Osteoblast (primary cell): ENCODE results near the gene VPS37C. TPM values are rescaled to one million over a fixed set of nuclear protein-coding genes. Genes with fewer than 3 reads are reported as not detected.
A peak's percentile ranks its signal among the peaks of the same experiment; 100 is the strongest.
"Not testable (repeated sequence)": the region's sequence is repeated elsewhere in the genome, so short reads cannot be mapped to it uniquely, and the experiment has no call there.

Experiments used
- DNase-seq: peaks from one replicate; pipeline ENCODE4 v3.0.0; 2011; ENCODE audit warnings: low spot score, mixed read lengths; ENCODE audit not compliant: insufficient read length; ENCODE audit errors: missing footprints
- H2AFZ ChIP-seq: 2 replicates; pipeline ENCODE4 v1.6.0; 2011; ENCODE audit warnings: mild to moderate bottlenecking, low read length
- H3K27ac ChIP-seq: 2 replicates; pipeline ENCODE4 v1.5.1; 2011; ENCODE audit warnings: mild to moderate bottlenecking, low read depth, low read length, moderate library complexity
- H3K27me3 ChIP-seq: 2 replicates; pipeline ENCODE4 v1.6.0; 2012; ENCODE audit warnings: mild to moderate bottlenecking, control low read depth, inconsistent platforms, low read length, moderate library complexity; ENCODE audit not compliant: insufficient read depth
- H3K36me3 ChIP-seq: 2 replicates; pipeline ENCODE4 v1.5.1; 2011; ENCODE audit warnings: mild to moderate bottlenecking, low read length, control low read depth, moderate library complexity; ENCODE audit not compliant: insufficient read depth
- H3K4me1 ChIP-seq: 2 replicates; pipeline ENCODE4 v1.5.1; 2011; ENCODE audit warnings: mild to moderate bottlenecking, low read length, control low read depth, moderate library complexity; ENCODE audit not compliant: insufficient read depth
- H3K4me2 ChIP-seq: 2 replicates; pipeline ENCODE4 v1.6.0; 2011; ENCODE audit warnings: mild to moderate bottlenecking, low read length; ENCODE audit not compliant: insufficient read depth
- H3K4me3 ChIP-seq: fragments of 200-600 bp; sonication (generic); 3 replicates; pipeline ENCODE4 v1.5.1; 2012; ENCODE audit warnings: mild to moderate bottlenecking, low read length, inconsistent platforms; ENCODE audit not compliant: insufficient read depth
- H3K79me2 ChIP-seq: 2 replicates; pipeline ENCODE4 v1.6.0; 2012; ENCODE audit warnings: mild to moderate bottlenecking, low read length, control low read depth, inconsistent platforms; ENCODE audit not compliant: insufficient read depth
- H3K9me3 ChIP-seq: 2 replicates; pipeline ENCODE4 v1.5.1; 2011; ENCODE audit warnings: low read depth, low read length, control low read depth
- H4K20me1 ChIP-seq: 2 replicates; pipeline ENCODE4 v1.6.0; 2012; ENCODE audit warnings: mild to moderate bottlenecking, low read length, control low read depth; ENCODE audit not compliant: insufficient read depth
- total RNA-seq: library from RNA; depleted of rRNA; stranded (reverse); fragments of >200 nt; gene quantifications from 2 replicates; pipeline ENCODE4 v1.2.3, GENCODE V29; 2012
- TF ChIP-seq, protein P1 (sequence below): IDR thresholded peaks from 2 replicates; pipeline ENCODE4 v1.5.1; 2011; ENCODE audit warnings: mild to moderate bottlenecking, low read depth, low read length, moderate library complexity; ENCODE audit errors: extremely low read depth

VPS37C gene
- total RNA-seq, 1 donor, result 19.2 TPM

DNA sequence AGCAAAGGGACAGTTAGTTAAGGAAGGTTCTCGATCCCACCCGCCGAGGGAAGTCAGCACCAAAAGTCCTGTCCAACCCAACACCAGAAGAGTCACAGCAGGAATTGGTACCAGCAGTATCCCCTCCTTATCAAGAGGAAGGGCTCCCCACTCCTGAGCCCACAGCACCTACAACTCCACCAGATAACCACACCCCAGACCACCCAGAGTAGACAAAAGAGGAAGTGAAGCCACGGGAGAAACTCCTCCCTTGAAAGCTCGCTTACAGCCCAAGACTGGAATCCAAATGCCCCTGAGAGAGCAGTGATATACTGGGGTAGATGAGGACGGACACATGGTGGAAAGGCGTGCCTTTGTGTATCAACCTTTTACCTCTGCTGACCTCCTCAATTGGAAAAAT lies 66.2 kb downstream of the VPS37C start:
- Histone ChIP-seq H3K36me3 (no peaks in the 10 kb centered on the region), H3K9me3 (no peaks in the 10 kb centered on the region), H3K79me2 (no peaks in the 10 kb centered on the region), H2AFZ (no peak overlapping the region), H3K27me3 (no peaks in the 10 kb centered on the region), H4K20me1 (no peaks in the 10 kb centered on the region), H3K4me3 (no peak overlapping the region), H3K4me2 (no peak overlapping the region), H3K27ac (no peak overlapping the region), H3K4me1 (no peaks in the 10 kb centered on the region)
- DNase-seq, result no peak
- TF ChIP-seq, protein P1, sequence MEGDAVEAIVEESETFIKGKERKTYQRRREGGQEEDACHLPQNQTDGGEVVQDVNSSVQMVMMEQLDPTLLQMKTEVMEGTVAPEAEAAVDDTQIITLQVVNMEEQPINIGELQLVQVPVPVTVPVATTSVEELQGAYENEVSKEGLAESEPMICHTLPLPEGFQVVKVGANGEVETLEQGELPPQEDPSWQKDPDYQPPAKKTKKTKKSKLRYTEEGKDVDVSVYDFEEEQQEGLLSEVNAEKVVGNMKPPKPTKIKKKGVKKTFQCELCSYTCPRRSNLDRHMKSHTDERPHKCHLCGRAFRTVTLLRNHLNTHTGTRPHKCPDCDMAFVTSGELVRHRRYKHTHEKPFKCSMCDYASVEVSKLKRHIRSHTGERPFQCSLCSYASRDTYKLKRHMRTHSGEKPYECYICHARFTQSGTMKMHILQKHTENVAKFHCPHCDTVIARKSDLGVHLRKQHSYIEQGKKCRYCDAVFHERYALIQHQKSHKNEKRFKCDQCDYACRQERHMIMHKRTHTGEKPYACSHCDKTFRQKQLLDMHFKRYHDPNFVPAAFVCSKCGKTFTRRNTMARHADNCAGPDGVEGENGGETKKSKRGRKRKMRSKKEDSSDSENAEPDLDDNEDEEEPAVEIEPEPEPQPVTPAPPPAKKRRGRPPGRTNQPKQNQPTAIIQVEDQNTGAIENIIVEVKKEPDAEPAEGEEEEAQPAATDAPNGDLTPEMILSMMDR, result no peak

DNA sequence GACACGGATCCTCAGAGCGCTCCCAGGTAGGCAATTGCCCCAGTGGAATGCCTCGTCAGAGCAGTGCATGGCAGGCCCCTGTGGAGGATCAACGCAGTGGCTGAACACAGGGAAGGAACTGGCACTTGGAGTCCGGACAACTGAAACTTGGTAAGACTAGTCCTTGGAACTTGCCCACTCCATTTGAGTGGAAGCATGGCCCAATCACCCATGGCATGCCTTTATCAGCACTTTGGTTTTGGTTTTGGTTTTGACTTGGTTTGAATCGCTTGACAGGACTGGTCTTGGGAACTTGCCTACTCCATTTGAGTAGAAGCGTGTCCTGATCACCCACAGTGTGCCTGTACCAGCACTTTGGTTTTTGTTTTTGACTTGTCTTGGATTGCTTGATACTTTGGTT lies 67.1 kb downstream of the VPS37C start:
- H3K27me3 ChIP-seq, H2AFZ ChIP-seq, DNase-seq, H3K27ac ChIP-seq, H3K4me3 ChIP-seq, H3K9me3 ChIP-seq, H3K4me1 ChIP-seq, H3K79me2 ChIP-seq, H3K4me2 ChIP-seq, H4K20me1 ChIP-seq, H3K36me3 ChIP-seq: not testable (repeated sequence)

DNA sequence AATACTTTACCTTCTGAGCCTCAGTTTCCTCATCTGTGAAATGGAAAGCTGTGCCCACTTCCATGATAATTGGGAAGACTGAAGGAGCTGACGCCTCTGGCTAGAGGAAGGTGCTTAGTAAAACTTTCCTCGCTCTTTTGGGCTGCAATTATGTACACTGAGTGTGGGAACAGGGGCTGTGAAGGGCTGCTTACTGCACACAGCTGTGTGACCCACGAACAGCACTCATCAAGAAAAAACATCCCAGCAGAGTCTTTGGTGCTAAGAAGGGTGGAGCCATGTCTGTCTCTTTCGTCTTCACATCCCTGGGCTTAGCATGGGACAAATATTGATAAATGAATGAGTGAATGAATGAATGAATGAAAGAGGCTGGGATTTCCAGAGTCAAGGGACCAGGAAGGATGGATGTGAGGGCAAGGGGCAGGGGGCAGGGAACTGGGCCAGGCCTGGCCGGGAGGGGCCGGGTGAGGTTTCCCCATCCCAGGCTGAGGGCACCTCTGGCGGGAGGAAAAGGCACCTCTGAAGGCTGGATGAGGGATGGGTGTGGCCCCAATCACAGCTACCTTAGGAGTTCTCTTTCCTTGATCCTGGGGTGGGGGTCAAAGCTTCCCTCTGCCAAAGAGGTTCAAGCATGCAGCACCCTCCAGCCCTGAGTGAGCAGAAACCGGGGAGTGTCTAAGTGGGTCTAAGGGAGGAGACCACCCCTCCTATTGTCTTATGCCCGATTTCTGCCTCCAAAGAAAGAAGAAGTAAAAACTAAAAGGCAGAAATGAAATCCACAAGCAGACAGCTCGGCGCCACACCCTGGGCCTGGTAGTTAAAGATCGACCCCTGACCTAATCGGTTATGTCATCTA lies 68.1 kb downstream of the VPS37C start:
- Histone ChIP-seq H4K20me1 (no peaks in the 10 kb centered on the region), H3K4me2 (no peak overlapping the region), H3K27me3 (no peaks in the 10 kb centered on the region), H3K4me1 (no peaks in the 10 kb centered on the region), H3K27ac (no peak overlapping the region), H3K36me3 (no peaks in the 10 kb centered on the region), H3K79me2 (no peaks in the 10 kb centered on the region), H3K9me3 (no peaks in the 10 kb centered on the region), H2AFZ (no peak overlapping the region), H3K4me3 (no peak overlapping the region)
- TF ChIP-seq, protein P1, result no peak
- no peak for DNase-seq

DNA sequence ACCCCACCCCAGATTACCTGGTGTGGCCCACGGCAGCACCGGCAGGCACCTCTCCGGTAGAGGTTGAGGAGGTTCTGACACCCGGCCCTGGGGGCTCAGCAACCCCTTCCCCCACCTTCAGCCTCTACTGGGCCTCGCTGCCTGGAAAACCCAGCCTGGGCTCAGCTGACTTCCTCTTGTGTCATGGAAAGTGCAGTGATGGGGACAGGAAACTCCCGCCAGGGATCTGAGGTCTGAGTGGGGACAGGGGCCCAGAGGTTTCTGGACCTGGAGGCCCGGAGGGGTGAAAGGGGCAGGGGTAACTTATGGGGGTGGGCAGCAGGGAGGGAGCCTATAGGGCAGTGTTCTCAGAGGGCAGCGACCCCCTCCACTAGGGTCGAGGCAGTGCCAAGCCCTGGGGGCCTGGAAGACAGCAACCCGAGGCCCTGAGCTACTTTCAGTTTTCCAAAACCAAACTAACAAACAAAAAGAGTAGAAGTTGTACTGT lies 68.9 kb downstream of the VPS37C start:
- TF ChIP-seq, protein P1, result no peak

More for the DNA sequence above, 68.9 kb downstream of the VPS37C start:
- no peak overlapping the region for H3K4me3 ChIP-seq
- no peaks in the 10 kb centered on the region for H3K4me1 ChIP-seq
- H3K9me3 ChIP-seq, result no peaks in the 10 kb centered on the region
- DNase-seq, result peak; percentile 59
- H3K27me3 ChIP-seq, result no peaks in the 10 kb centered on the region
- no peaks in the 10 kb centered on the region for H3K36me3 ChIP-seq
- no peak overlapping the region for H3K4me2 ChIP-seq
- H2AFZ ChIP-seq, result no peak overlapping the region
- no peaks in the 10 kb centered on the region for H3K79me2 ChIP-seq
- no peaks in the 10 kb centered on the region for H4K20me1 ChIP-seq
- no peak overlapping the region for H3K27ac ChIP-seq
